Suprapubic skin (tissue), 4 donors: ENCODE measurements around the gene CFAP74. TPM values are rescaled to one million over a fixed set of nuclear protein-coding genes. Genes with fewer than 3 reads are reported as not detected.
"Not testable (repeated sequence)": the region's sequence is repeated elsewhere in the genome, so short reads cannot be mapped to it uniquely, and the experiment has no call there.

Experiments
- DNase-seq, 2 donors: peaks; one replicate each; pipeline ENCODE4 v3.0.0-alpha.2; 2019; ENCODE audit warnings: low spot score in 2 of 2
- H3K27ac ChIP-seq: fragments of 200-600 bp; sonication (generic); one replicate; pipeline ENCODE4 v1.5.1; 2019
- H3K27me3 ChIP-seq: fragments of 200-600 bp; sonication (generic); one replicate; pipeline ENCODE4 v1.5.1; 2019
- H3K36me3 ChIP-seq: fragments of 200-600 bp; sonication (generic); one replicate; pipeline ENCODE4 v1.5.1; 2019
- H3K4me1 ChIP-seq: fragments of 200-600 bp; sonication (generic); one replicate; pipeline ENCODE4 v1.5.1; 2019
- H3K4me3 ChIP-seq: fragments of 200-600 bp; sonication (generic); one replicate; pipeline ENCODE4 v1.5.1; 2019; ENCODE audit warnings: mild to moderate bottlenecking
- H3K9me3 ChIP-seq: fragments of 200-600 bp; sonication (generic); one replicate; pipeline ENCODE4 v1.5.1; 2019
- CTCF ChIP-seq, 2 donors: fragments of 200-600 bp in 1 of 2; fragments of 450-650 bp in 1 of 2; sonication (generic) in 1 of 2; IDR thresholded peaks; one replicate each; pipeline ENCODE4 v1.5.1; 2016 to 2019; ENCODE audit warnings: antibody characterized with exemption in 2 of 2, mild to moderate bottlenecking in 1 of 2, moderate library complexity in 1 of 2
- EP300 ChIP-seq: sonication (generic); formaldehyde crosslinking; IDR thresholded peaks from one replicate; pipeline ENCODE4 v1.6.1; 2017; ENCODE audit warnings: antibody characterized with exemption
- POLR2A ChIP-seq, 2 donors: fragments of 450-650 bp; IDR thresholded peaks; one replicate each; pipeline ENCODE4 v1.6.1; 2017; ENCODE audit warnings: antibody characterized with exemption in 2 of 2, mild to moderate bottlenecking in 2 of 2, moderate library complexity in 2 of 2
- POLR2AphosphoS5 ChIP-seq, 3 donors: sonication (generic); formaldehyde crosslinking; IDR thresholded peaks; one replicate each; pipeline ENCODE4 v1.6.1; 2017; ENCODE audit warnings: antibody characterized with exemption in 3 of 3
- whole genome bisulfite sequencing: methylation state at CpG from one replicate; pipeline ENCODE4 v1.1.5; 2018; 5-methylcytosine and 5-hydroxymethylcytosine counted together
- total RNA-seq, 4 donors: library from RNA; depleted of rRNA; stranded (reverse); fragments of >200 nt; gene quantifications; one replicate each; pipeline ENCODE4 v1.1.0, GENCODE V29; 2016

CFAP74 gene
- total RNA-seq, 4 donors from 2014 or later = not detected

DNA sequence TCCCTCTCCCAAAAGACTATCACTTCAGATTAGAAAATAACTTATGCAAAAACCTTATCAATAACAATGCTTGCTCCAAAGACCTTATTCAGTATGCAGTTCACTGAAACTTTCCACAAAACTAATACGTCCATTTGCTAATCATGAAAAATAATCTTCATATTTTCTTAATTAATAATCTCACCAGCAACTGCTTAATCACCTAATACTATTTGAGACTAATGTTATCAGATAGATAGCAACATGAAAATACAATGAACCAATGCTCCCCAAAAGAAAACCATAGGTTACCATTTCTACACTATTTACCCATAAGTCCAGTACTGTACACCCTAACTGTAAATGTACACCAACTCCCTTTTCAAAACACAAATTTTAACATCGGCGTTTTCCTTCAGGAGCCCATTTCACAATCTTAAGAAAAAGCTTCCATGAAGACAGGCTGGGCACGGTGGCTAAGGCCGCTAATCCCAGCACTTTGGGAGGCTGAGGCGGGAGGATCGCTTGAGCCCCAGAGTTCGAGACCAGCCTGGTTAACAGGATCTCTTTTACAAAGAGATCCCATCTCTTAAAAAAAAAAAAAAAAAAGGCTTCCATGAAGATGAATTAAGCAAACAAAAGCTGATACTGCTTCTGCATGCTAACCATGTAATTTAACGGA, 114.4 kb downstream of the CFAP74 start:
- peaks cover 2% of the 10 kb centered on the region for H3K36me3 ChIP-seq
- H3K4me1 ChIP-seq = peaks cover 65% of the 10 kb centered on the region
- no peaks in the 10 kb centered on the region for H3K27me3 ChIP-seq
- H3K4me3 ChIP-seq = peak overlapping the region; percentile 90
- DNase-seq = no peak
- peak overlapping the region; percentile 98 for H3K27ac ChIP-seq
- TF ChIP-seq POLR2A (IDR thresholded peaks at IDR 0.05) = no peak
- no peak for TF ChIP-seq EP300
- no peak for TF ChIP-seq POLR2AphosphoS5 (IDR thresholded peaks at IDR 0.05)
- TF ChIP-seq CTCF (IDR thresholded peaks at IDR 0.05) = no peak
- 5% methylated on average over 9 of the region's 9 CpGs for WGBS
- H3K9me3 ChIP-seq = no peaks in the 10 kb centered on the region

DNA sequence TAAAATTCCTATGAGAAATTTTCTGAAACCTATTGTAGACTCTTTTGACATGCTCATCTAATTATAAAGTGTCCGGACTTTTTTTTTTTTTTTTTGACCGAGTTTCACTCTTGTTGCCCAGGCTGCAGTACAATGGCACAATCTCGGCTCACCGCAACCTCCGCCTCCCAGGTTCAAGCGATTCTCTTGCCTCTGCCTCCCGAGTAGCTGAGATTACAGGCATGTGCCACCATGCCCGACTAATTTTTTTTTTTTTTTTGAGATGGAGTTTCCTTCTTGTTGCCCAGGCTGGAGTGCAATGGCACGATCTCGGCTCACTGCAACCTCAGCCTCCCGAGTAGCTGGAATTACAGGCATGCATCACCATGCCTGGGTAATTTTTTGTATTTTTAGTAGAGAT, 119.7 kb downstream of the CFAP74 start:
- H3K4me1 ChIP-seq = peaks cover 63% of the 10 kb centered on the region
- H3K27me3 ChIP-seq, H3K36me3 ChIP-seq, H3K27ac ChIP-seq, H3K9me3 ChIP-seq, H3K4me3 ChIP-seq, DNase-seq: not testable (repeated sequence)
- WGBS = 68% methylated on average over 11 of the region's 11 CpGs

DNA sequence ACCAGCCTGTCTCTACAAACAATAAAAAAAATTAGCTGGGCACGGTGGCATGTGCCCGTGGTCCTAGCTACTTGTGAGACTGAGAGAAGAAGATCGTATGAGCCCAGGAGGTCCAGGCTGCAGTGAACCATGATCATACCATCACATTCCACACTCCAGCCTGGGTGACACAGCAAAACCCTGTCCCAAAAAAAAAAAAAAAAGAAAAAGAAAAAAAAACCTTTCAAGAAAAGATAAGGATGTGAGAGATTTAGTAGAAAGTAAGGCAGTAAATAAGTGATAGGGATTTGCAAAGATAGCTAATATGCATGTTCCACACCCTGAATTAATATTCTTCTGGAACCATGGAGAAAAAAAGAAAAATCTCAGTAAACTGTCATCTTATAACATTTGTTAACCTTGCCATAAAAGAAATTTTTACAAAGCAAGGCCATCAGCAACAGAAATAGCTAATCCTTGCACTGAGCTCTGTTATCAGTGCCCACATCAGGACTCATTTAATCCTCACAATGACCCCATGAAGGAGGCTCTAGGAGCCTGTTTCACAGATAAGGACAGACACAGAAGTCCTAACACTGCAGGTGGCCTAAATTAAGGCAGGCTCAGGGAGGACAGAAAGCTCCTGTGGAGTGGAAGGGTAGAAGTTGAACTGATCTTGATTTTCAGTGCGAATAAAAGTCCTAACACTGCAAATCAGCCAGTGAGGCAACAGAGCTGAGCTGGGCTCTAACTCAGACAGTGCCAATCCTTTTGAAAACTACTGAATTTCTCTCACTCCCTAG, 120.3 kb downstream of the CFAP74 start:
- no peak overlapping the region for H3K27ac ChIP-seq
- no peaks in the 10 kb centered on the region for H3K27me3 ChIP-seq
- H3K9me3 ChIP-seq = no peaks in the 10 kb centered on the region
- peaks cover 62% of the 10 kb centered on the region for H3K4me1 ChIP-seq
- TF ChIP-seq EP300 (no peak), POLR2A (IDR thresholded peaks at IDR 0.05) (no peak), CTCF (IDR thresholded peaks at IDR 0.05) (no peak), POLR2AphosphoS5 (IDR thresholded peaks at IDR 0.05) (no peak)
- DNase-seq = no peak
- H3K36me3 ChIP-seq = peaks cover 3% of the 10 kb centered on the region
- H3K4me3 ChIP-seq = no peak overlapping the region
- WGBS = 40% methylated on average over 4 of the region's 4 CpGs

DNA sequence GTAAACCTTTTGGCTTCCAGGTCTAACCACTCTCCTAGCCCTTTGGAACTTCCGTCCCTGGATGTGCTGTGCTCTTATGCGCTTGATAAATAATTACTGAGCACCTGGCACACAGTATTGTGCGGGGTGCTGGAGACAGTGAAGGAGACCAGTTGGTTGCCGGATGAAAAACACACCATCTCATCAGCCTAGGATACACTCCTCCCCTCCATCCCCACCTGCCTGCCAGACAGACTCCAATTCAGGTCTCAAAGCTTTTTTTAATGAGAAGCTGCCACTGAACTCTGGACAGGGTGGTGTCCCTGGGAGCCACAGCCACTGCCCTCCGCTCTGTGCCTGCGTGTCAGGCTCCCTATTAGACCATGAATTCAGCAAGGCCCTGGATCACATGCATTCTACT, 121.9 kb downstream of the CFAP74 start:
- WGBS = 85% methylated on average over 6 of the region's 6 CpGs
- no peak for TF ChIP-seq POLR2AphosphoS5 (IDR thresholded peaks at IDR 0.05)
- TF ChIP-seq CTCF (IDR thresholded peaks at IDR 0.05) = no peak
- no peak for TF ChIP-seq POLR2A (IDR thresholded peaks at IDR 0.05)
- no peak for TF ChIP-seq EP300
- Histone ChIP-seq H3K27ac (no peak overlapping the region), H3K4me1 (peaks cover 52% of the 10 kb centered on the region), H3K27me3 (no peaks in the 10 kb centered on the region), H3K9me3 (no peaks in the 10 kb centered on the region), H3K4me3 (no peak overlapping the region), H3K36me3 (peaks cover 3% of the 10 kb centered on the region)
- DNase-seq = no peak

GRCh38 chr1:1880617-1881312, 122.8 kb downstream of the CFAP74 start:
- peaks cover 3% of the 10 kb centered on the region for H3K36me3 ChIP-seq
- no peak for TF ChIP-seq CTCF (IDR thresholded peaks at IDR 0.05)
- no peak for TF ChIP-seq POLR2AphosphoS5 (IDR thresholded peaks at IDR 0.05)
- no peak for TF ChIP-seq POLR2A (IDR thresholded peaks at IDR 0.05)
- TF ChIP-seq EP300 = no peak
- H3K27ac ChIP-seq = no peak overlapping the region
- no peaks in the 10 kb centered on the region for H3K9me3 ChIP-seq
- DNase-seq = no peak
- H3K4me1 ChIP-seq = peaks cover 53% of the 10 kb centered on the region
- whole genome bisulfite sequencing = 58% methylated on average over 13 of the region's 13 CpGs
- H3K27me3 ChIP-seq = no peaks in the 10 kb centered on the region
- no peak overlapping the region for H3K4me3 ChIP-seq
